ENCODE data around the gene SPAG16. TPM values are rescaled to one million over a fixed set of nuclear protein-coding genes. Genes with fewer than 3 reads are reported as not detected.

Gene SPAG16
- total RNA-seq, 1 experiment from 2014 or later = 17.3 TPM

DNA sequence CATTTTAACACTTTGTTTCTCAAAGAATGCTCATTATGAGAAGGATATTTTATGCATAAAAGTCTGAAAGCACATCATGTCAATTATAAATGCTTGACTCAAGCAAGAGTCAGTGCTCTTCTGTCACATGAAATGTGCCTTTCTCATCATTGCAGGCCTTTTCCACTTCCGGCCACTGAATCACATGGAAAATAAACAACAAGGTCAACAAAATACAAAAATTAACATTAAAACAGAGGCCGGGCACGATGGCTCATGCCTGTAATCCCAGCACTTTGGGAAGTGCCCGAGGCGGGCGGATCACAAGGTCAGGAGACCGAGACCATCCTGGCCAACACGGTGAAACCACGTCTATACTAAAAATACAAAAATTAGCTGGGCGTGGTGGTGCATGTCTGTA lies 480.6 kb downstream of the SPAG16 start:
- no peaks in the 10 kb centered on the region for H3K4me1 ChIP-seq (ENCODE audit: insufficient read depth, low read length)
- H4K5ac ChIP-seq (ENCODE audit: insufficient read length, low read depth, low read length) = no peak overlapping the region
- TF ChIP-seq, protein P1, sequence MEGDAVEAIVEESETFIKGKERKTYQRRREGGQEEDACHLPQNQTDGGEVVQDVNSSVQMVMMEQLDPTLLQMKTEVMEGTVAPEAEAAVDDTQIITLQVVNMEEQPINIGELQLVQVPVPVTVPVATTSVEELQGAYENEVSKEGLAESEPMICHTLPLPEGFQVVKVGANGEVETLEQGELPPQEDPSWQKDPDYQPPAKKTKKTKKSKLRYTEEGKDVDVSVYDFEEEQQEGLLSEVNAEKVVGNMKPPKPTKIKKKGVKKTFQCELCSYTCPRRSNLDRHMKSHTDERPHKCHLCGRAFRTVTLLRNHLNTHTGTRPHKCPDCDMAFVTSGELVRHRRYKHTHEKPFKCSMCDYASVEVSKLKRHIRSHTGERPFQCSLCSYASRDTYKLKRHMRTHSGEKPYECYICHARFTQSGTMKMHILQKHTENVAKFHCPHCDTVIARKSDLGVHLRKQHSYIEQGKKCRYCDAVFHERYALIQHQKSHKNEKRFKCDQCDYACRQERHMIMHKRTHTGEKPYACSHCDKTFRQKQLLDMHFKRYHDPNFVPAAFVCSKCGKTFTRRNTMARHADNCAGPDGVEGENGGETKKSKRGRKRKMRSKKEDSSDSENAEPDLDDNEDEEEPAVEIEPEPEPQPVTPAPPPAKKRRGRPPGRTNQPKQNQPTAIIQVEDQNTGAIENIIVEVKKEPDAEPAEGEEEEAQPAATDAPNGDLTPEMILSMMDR (conservative IDR thresholded peaks at IDR 0.05) = no peak
- H3K27ac Mint-ChIP-seq = no peak overlapping the region
- no peak overlapping the region for H3K4me3 Mint-ChIP-seq
- H3K4ac ChIP-seq (ENCODE audit: low read depth, low read length) = no peak overlapping the region
- no peaks in the 10 kb centered on the region for H3K79me2 ChIP-seq (ENCODE audit: insufficient read depth, low read length)
- H3K36me3 Mint-ChIP-seq (ENCODE audit: insufficient read depth in 1 of 3, low read depth in 3 of 3) = no peaks in the 10 kb centered on the region
- no peak overlapping the region for H3K23ac ChIP-seq (ENCODE audit: insufficient read length, low read depth, low read length)
- no peak overlapping the region for H2BK12ac ChIP-seq (ENCODE audit: insufficient read length, low read depth, low read length)
- no peak overlapping the region for H4K91ac ChIP-seq (ENCODE audit: insufficient read length, low read depth, low read length)
- H2BK15ac ChIP-seq (ENCODE audit: low read depth, low read length) = no peak overlapping the region
- no peaks in the 10 kb centered on the region for H4K20me1 ChIP-seq (ENCODE audit: control insufficient read depth, insufficient read depth, insufficient read length)
- no peak overlapping the region for H3K9ac ChIP-seq (ENCODE audit: extremely low read depth, insufficient read length, low read length)
- H4K8ac ChIP-seq (replicated peaks; ENCODE audit: insufficient read length, low read depth, low read length) = no peak overlapping the region
- H2BK20ac ChIP-seq (ENCODE audit: low read depth, low read length, poor library complexity, severe bottlenecking) = no peak overlapping the region
- no peak overlapping the region for H3K56ac ChIP-seq (ENCODE audit: insufficient read length, low read depth, low read length)
- WGBS (ENCODE audit: extremely low coverage, insufficient read length, low lambda C conversion rate) = no CpG with 5 or more reads among the region's 10 CpGs
- H3K9me3 ChIP-seq (ENCODE audit: control insufficient read depth, low read depth, low read length) = no peaks in the 10 kb centered on the region
- H3T11ph ChIP-seq (ENCODE audit: low read length) = no peak overlapping the region
- H2BK5ac ChIP-seq (ENCODE audit: insufficient read length, low read length) = no peak overlapping the region
- no peaks in the 10 kb centered on the region for H3K27me3 Mint-ChIP-seq (ENCODE audit: low read depth)
- no peak for DNase-seq
- H3K14ac ChIP-seq (ENCODE audit: insufficient read depth, low read length) = no peak overlapping the region
- H3K27me3 ChIP-seq (ENCODE audit: insufficient read depth, low read length) = no peaks in the 10 kb centered on the region
- no peak overlapping the region for H3K18ac ChIP-seq (ENCODE audit: insufficient read length, low read depth, low read length)
- no peaks in the 10 kb centered on the region for H3K9me3 Mint-ChIP-seq
- no peak overlapping the region for H2BK120ac ChIP-seq (ENCODE audit: low read depth, low read length, poor library complexity, severe bottlenecking)
- H2AK5ac ChIP-seq (ENCODE audit: insufficient read length, low read length) = no peak overlapping the region
- H3K23me2 ChIP-seq (ENCODE audit: insufficient read length, low read depth, low read length, poor library complexity, severe bottlenecking) = no peaks in the 10 kb centered on the region
- H3K4me2 ChIP-seq (ENCODE audit: insufficient read depth, insufficient read length, low read length) = no peak overlapping the region
- H3K79me1 ChIP-seq (ENCODE audit: insufficient read depth, low read depth, low read length, poor library complexity, severe bottlenecking) = no peaks in the 10 kb centered on the region
- H3K4me1 Mint-ChIP-seq = peaks cover 3 to 10% of the 10 kb centered on the region in 2 experiments; a peak in 3 of 4 replicates
- H3K27ac ChIP-seq (ENCODE audit: insufficient read length, low read depth, low read length) = no peak overlapping the region
- H2AFZ ChIP-seq (ENCODE audit: low read length) = no peak overlapping the region

All from H9 (cell line).